Gastrocnemius medialis (tissue), 4 donors: ENCODE results near the gene PLD5. TPM values are rescaled to one million over a fixed set of nuclear protein-coding genes. Genes with fewer than 3 reads are reported as not detected.
"Not testable (repeated sequence)": the region's sequence is repeated elsewhere in the genome, so short reads cannot be mapped to it uniquely, and the experiment has no call there.

Experiments
- ATAC-seq, 2 donors: fragments of 150-250 bp; one replicate each; pipeline ENCODE4 v1.9.1; 2016
- DNase-seq, 2 donors: peaks; one replicate each; pipeline ENCODE4 v3.0.0-alpha.2; 2019
- H3K27ac ChIP-seq, 4 donors: fragments of 200-600 bp; sonication (generic); 1 replicate in 1 of 4; 2 replicates in 3 of 4; pipeline ENCODE4 v1.5.1; 2016 to 2018; ENCODE audit warnings: mild to moderate bottlenecking in 2 of 4, moderate library complexity in 1 of 4
- H3K27me3 ChIP-seq, 3 donors: fragments of 200-600 bp; sonication (generic) in 2 of 3; 1 replicate in 1 of 3; 2 replicates in 2 of 3; pipeline versions ENCODE4 v1.5.1 to v1.6.0; 2016 to 2019; ENCODE audit warnings: mild to moderate bottlenecking in 1 of 3, moderate library complexity in 1 of 3
- H3K36me3 ChIP-seq, 2 donors: fragments of 200-600 bp; sonication (generic) in 1 of 2; one replicate each; pipeline ENCODE4 v1.5.1; 2017 to 2018
- H3K4me1 ChIP-seq, 2 donors: fragments of 200-600 bp; sonication (generic) in 1 of 2; one replicate each; pipeline ENCODE4 v1.5.1; 2016 to 2017; ENCODE audit warnings: mild to moderate bottlenecking in 2 of 2
- H3K4me3 ChIP-seq, 4 donors: fragments of 200-600 bp; sonication (generic) in 3 of 4; 1 replicate in 1 of 4; 2 replicates in 3 of 4; pipeline ENCODE4 v1.5.1; 2016 to 2019; ENCODE audit warnings: mild to moderate bottlenecking in 2 of 4
- H3K9me3 ChIP-seq, 3 donors: fragments of 200-600 bp; sonication (generic) in 2 of 3; 1 replicate in 1 of 3; 2 replicates in 2 of 3; pipeline ENCODE4 v1.5.1; 2016 to 2019
- POLR2A ChIP-seq, 2 donors: fragments of 450-650 bp; IDR thresholded peaks; one replicate each; pipeline ENCODE4 v1.6.1; 2017; ENCODE audit warnings: antibody characterized with exemption in 2 of 2, mild to moderate bottlenecking in 2 of 2, moderate library complexity in 2 of 2
- in situ Hi-C, 4 donors: fragments of 200-750 bp; cut with MboI; loops; one replicate each; pipeline versions ENCODE4 v1.15.0 to v1.8.0; 2017; ENCODE audit warnings: low sequenced_read_pairs in 4 of 4
- intact Hi-C: fragments of 100-400 bp; cut with DNase I; formaldehyde crosslinking; loops from one replicate; pipeline ENCODE4 v1.15.1; 2023; ENCODE audit warnings: low total_unique reads
- total RNA-seq, 4 donors: library from RNA; depleted of rRNA; stranded (reverse); fragments of >200 nt; gene quantifications; one replicate each; pipeline versions ENCODE4 v1.1.0 to v1.2.3, GENCODE V29; 2016
- TF ChIP-seq, protein P1 (sequence below), 5 experiments: fragments of 450-650 bp in 3 of 5; fragments of 200-600 bp in 2 of 5; sonication (generic) in 2 of 5; IDR thresholded peaks in 4 of 5; conservative IDR thresholded peaks in 1 of 5; 1 replicate in 4 of 5; 2 replicates in 1 of 5; pipeline ENCODE4 v1.5.1; 2016 to 2019; ENCODE audit warnings: antibody characterized with exemption in 5 of 5, mild to moderate bottlenecking in 3 of 5, moderate library complexity in 3 of 5

Gene PLD5
- total RNA-seq, 4 donors from 2014 or later, result 0.04 TPM; not detected in 3

DNA sequence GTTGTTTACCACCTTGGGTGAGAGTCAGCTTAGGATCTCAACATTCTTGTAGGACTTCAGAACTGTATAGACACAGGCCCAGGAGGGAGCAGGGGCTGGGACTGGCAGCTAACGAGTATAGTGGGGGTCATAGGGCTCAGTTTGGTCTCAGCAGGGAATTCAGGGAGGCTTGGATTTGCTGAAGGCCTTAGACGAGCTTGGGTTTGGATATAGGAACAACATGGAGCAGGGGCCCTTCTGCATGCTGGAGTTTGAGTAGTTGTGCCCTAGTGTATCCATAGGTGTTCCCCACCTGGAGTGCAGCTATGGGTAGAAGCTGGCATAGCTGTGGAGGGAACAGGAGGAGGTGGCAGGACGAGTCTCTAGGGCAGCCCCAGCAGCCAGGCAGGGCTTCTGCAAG is 462.2 kb downstream of the PLD5 start:
- intact Hi-C loops (no loop called here), in situ Hi-C loops (no loop called here)
- Histone ChIP-seq H3K9me3 (no peaks in the 10 kb centered on the region), H3K36me3 (no peaks in the 10 kb centered on the region), H3K4me1 (no peaks in the 10 kb centered on the region), H3K27me3 (no peaks in the 10 kb centered on the region), H3K4me3 (no peak overlapping the region), H3K27ac (no peak overlapping the region)
- DNase-seq, result no peak
- TF ChIP-seq, protein P1, sequence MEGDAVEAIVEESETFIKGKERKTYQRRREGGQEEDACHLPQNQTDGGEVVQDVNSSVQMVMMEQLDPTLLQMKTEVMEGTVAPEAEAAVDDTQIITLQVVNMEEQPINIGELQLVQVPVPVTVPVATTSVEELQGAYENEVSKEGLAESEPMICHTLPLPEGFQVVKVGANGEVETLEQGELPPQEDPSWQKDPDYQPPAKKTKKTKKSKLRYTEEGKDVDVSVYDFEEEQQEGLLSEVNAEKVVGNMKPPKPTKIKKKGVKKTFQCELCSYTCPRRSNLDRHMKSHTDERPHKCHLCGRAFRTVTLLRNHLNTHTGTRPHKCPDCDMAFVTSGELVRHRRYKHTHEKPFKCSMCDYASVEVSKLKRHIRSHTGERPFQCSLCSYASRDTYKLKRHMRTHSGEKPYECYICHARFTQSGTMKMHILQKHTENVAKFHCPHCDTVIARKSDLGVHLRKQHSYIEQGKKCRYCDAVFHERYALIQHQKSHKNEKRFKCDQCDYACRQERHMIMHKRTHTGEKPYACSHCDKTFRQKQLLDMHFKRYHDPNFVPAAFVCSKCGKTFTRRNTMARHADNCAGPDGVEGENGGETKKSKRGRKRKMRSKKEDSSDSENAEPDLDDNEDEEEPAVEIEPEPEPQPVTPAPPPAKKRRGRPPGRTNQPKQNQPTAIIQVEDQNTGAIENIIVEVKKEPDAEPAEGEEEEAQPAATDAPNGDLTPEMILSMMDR (IDR thresholded peaks at IDR 0.05 in 4 of 5, conservative IDR thresholded peaks at IDR 0.05 in 1 of 5), result no peak
- no peak for TF ChIP-seq POLR2A (IDR thresholded peaks at IDR 0.05)
- no peak for ATAC-seq

DNA sequence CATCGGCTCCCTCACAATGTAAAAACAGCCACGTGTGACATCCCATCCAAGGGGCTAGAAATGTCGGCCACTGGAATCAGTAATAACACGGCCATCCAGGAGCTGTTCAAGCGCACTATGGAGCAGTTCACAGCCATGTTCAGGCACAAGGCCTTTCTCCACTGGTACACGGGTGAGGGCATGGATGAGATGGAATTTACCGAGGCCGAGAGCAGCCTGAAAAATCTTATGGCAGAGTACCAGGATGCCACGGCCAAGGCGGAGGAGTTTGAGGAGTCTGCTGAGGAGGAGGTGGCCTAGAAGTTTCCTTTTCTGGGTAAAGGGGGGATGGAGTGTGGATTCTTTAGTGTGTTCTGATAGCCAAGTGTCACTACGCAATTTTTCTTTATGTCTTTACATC is 464.5 kb downstream of the PLD5 start:
- Histone ChIP-seq H3K27ac (no peak overlapping the region), H3K27me3 (no peaks in the 10 kb centered on the region), H3K4me1 (no peaks in the 10 kb centered on the region), H3K9me3 (no peaks in the 10 kb centered on the region), H3K36me3 (no peaks in the 10 kb centered on the region), H3K4me3 (no peak overlapping the region)
- intact Hi-C loops (no loop called here), in situ Hi-C loops (no loop called here)
- DNase-seq, result no peak
- ATAC-seq, result no peak
- TF ChIP-seq, protein P1 (IDR thresholded peaks at IDR 0.05 in 4 of 5, conservative IDR thresholded peaks at IDR 0.05 in 1 of 5), result no peak
- no peak for TF ChIP-seq POLR2A (IDR thresholded peaks at IDR 0.05)

DNA sequence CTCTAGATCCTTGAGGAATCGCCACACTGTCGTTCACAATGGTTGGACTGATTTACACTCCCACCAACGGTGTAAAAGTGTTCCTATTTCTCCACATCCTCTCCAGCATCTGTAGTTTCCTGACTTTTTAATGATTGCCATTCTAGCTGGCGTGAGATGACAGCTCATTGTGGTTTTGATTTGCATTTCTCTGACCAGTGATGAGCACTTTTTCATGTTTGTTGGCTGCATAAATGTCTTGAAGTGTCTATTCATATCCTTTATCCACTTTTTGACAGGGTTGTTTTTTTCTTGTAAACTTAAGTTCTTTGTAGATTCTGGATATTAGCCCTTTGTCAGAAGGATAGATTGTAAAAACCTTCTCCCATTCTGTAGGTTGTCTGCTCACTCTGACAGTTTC is 465.9 kb downstream of the PLD5 start:
- H3K9me3 ChIP-seq, intact Hi-C loops, in situ Hi-C loops, H3K27ac ChIP-seq, DNase-seq, ATAC-seq, H3K27me3 ChIP-seq, H3K36me3 ChIP-seq, H3K4me1 ChIP-seq, H3K4me3 ChIP-seq: not testable (repeated sequence)

DNA sequence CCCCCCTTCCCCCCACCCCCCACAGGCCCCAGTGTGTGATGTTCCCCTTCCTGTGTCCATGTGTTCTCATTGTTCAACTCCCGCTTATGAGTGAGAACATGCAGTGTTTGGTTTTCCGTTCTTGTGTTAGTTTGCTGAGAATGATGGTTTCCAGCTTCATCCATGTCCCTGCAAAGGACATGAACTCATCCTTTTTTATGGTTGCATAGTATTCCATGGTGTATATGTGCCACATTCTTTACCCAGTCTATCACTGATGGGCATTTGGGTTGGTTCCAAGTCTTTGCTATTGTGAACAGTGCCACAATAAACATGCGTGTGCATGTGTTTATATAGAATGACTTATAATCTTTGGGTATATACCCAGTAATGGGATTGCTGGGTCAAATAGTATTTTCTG is 466.3 kb downstream of the PLD5 start:
- in situ Hi-C loops, ATAC-seq, H3K4me1 ChIP-seq, H3K27me3 ChIP-seq, H3K36me3 ChIP-seq, intact Hi-C loops, H3K4me3 ChIP-seq, DNase-seq, H3K9me3 ChIP-seq, H3K27ac ChIP-seq: not testable (repeated sequence)

DNA sequence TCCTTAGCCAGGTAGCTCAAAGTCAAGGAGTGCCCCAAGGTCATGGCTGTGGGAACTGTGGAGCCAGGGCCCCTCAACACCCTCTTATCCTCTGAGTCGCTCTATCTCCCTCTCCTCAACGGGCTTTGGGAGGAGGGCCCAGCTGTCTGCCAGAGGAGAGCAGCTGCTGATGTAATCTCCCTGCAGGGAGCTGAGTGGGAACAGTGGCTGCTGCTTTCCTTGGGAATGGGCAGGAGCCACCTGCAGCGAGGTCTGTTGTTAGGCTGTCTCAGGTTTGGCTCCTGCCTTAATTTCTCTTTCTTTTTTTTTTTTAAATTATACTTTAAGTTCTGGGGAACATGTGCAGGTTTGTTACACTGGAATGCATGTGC is 466.8 kb downstream of the PLD5 start:
- TF ChIP-seq, protein P1 (IDR thresholded peaks at IDR 0.05 in 4 of 5, conservative IDR thresholded peaks at IDR 0.05 in 1 of 5), result no peak
- no peak for TF ChIP-seq POLR2A (IDR thresholded peaks at IDR 0.05)
- H3K9me3 ChIP-seq, result no peaks in the 10 kb centered on the region
- no peaks in the 10 kb centered on the region for H3K27me3 ChIP-seq
- no peak for ATAC-seq
- no peak overlapping the region for H3K27ac ChIP-seq
- in situ Hi-C loops, result no loop called here
- H3K4me1 ChIP-seq, result no peaks in the 10 kb centered on the region
- intact Hi-C loops, result no loop called here
- H3K36me3 ChIP-seq, result no peaks in the 10 kb centered on the region
- no peak overlapping the region for H3K4me3 ChIP-seq
- DNase-seq, result no peak

DNA sequence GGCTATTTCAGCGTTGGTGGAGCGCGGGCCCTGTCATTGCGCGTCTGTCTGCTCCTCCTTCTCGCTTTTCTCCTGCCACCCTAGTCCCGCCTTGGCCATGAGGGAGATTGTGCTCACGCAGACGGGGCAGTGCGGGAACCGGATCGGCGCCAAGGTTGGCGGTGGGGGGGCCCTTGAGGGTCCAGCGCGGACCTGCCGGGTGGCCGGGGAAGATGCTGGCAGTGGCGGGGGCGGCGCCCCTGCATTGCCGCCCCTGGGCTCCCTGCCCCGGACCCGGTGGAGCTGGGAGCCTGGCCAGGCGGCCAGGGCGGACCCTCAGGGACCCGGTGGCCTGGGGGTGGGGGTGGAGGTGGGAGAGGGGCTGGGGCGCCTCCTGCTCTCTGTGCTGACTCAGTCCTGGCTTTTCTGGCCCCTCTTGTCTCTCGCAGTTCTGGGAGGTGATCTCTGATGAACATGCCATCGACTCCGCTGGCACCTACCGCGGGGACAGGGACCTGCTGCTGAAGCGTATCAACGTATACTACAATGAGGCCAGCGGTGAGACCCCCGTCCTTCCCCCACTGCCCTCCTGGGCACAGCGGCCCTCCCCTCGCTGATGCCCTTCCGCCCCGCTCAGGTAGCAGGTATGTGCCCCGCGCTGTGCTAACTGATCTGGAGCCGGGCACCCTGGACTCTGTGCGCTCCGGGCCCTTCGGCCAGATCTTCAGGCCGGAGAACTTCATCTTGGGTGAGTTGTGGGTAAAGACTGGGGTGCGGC is 467.3 kb downstream of the PLD5 start:
- TF ChIP-seq POLR2A (IDR thresholded peaks at IDR 0.05), result no peak
- TF ChIP-seq, protein P1 (IDR thresholded peaks at IDR 0.05 in 4 of 5, conservative IDR thresholded peaks at IDR 0.05 in 1 of 5), result no peak
- DNase-seq (no peak), ATAC-seq (no peak)
- no peak overlapping the region for H3K27ac ChIP-seq
- H3K27me3 ChIP-seq, result no peaks in the 10 kb centered on the region
- in situ Hi-C loops, result no loop called here
- no peaks in the 10 kb centered on the region for H3K9me3 ChIP-seq
- intact Hi-C loops, result no loop called here
- H3K4me3 ChIP-seq, result no peak overlapping the region
- no peaks in the 10 kb centered on the region for H3K36me3 ChIP-seq
- H3K4me1 ChIP-seq, result no peaks in the 10 kb centered on the region
